IMR-90 (cell line): ENCODE measurements around the gene CTIF. TPM values are rescaled to one million over a fixed set of nuclear protein-coding genes. Genes with fewer than 3 reads are reported as not detected.

Source experiments
- ATAC-seq: fragments of 200-7000 bp; cut with Tn5 transposase; 2 replicates; pipeline ENCODE4 v1.9.1; 2020; ENCODE audit warnings: low read depth, mild to moderate bottlenecking, moderate library complexity
- BruUV-seq: library from RNA; stranded (reverse); fragments of 400-500 nt; replicated peaks from 2 replicates; lab custom pipeline; 2021; lab: Mats Ljungman, UMichigan
- CTCF ChIA-PET: fragments of 300-600 bp; formaldehyde crosslinking; extraction: SDS; loops from one replicate; lab custom pipeline; 2021; ENCODE audit warnings: antibody characterized with exemption; lab: Yijun Ruan, JAX
- POLR2A ChIA-PET: fragments of 300-600 bp; sonication (Branson Sonifier 250); formaldehyde crosslinking; loops from one replicate; lab custom pipeline; 2022; ENCODE audit warnings: antibody characterized with exemption; ENCODE audit not compliant: unreplicated experiment; lab: Charles Lee
- DNase-seq: peaks from one replicate; pipeline ENCODE4 v3.0.0; 2013
- H2AFZ ChIP-seq: replicated peaks from 2 replicates; pipeline ENCODE3; 2013; ENCODE audit warnings: low read length, mild to moderate bottlenecking; ENCODE audit not compliant: poor library complexity
- H2AK5ac ChIP-seq: 2 replicates; pipeline ENCODE4 v1.6.1; 2013; ENCODE audit warnings: low read depth, low read length, inconsistent platforms
- H2AK9ac ChIP-seq: replicated peaks from 2 replicates; pipeline ENCODE3; 2013; ENCODE audit warnings: mild to moderate bottlenecking, low read depth, low read length, moderate library complexity; ENCODE audit not compliant: poor library complexity
- H2BK120ac ChIP-seq: 2 replicates; pipeline ENCODE4 v1.6.1; 2013; ENCODE audit warnings: low read depth, low read length, inconsistent platforms
- H2BK15ac ChIP-seq: 3 replicates; pipeline ENCODE4 v1.6.1; 2013; ENCODE audit warnings: low read depth, low read length, inconsistent platforms
- H2BK20ac ChIP-seq: 2 replicates; pipeline ENCODE4 v1.6.1; 2013; ENCODE audit warnings: low read depth, mild to moderate bottlenecking, inconsistent platforms, low read length, moderate library complexity
- H2BK5ac ChIP-seq: 2 replicates; pipeline ENCODE4 v1.6.1; 2013; ENCODE audit warnings: mild to moderate bottlenecking, low read depth, low read length, inconsistent platforms; ENCODE audit not compliant: poor library complexity, severe bottlenecking
- H3K14ac ChIP-seq: replicated peaks from 2 replicates; pipeline ENCODE4 v1.6.1; 2013; ENCODE audit warnings: low read depth, low read length, inconsistent platforms
- H3K18ac ChIP-seq: 2 replicates; pipeline ENCODE4 v1.6.1; 2013; ENCODE audit warnings: low read depth, low read length, control low read depth
- H3K23ac ChIP-seq: 2 replicates; pipeline ENCODE4 v1.6.1; 2013; ENCODE audit warnings: low read depth, low read length, inconsistent platforms
- H3K27ac ChIP-seq: 2 replicates; pipeline ENCODE4 v1.5.1; 2013; ENCODE audit warnings: mild to moderate bottlenecking, control low read depth, low read length; ENCODE audit not compliant: insufficient read depth
- H3K27me3 ChIP-seq: 2 replicates; pipeline ENCODE4 v1.6.1; 2013; ENCODE audit warnings: low read length; ENCODE audit not compliant: control insufficient read depth, insufficient read depth
- H3K36me3 ChIP-seq: 2 replicates; pipeline ENCODE4 v1.6.1; 2013; ENCODE audit warnings: low read length, mixed read lengths; ENCODE audit not compliant: control insufficient read depth, insufficient read depth
- H3K4ac ChIP-seq: 2 replicates; pipeline ENCODE4 v1.6.1; 2013; ENCODE audit warnings: low read depth, low read length, inconsistent platforms
- H3K4me1 ChIP-seq: 2 replicates; pipeline ENCODE4 v1.6.1; 2013; ENCODE audit warnings: low read length, mixed read lengths; ENCODE audit not compliant: control insufficient read depth, insufficient read depth
- H3K4me2 ChIP-seq: 2 replicates; pipeline ENCODE4 v1.6.1; 2013; ENCODE audit warnings: low read depth, mild to moderate bottlenecking, control low read depth, low read length, moderate library complexity
- H3K4me3 ChIP-seq: 2 replicates; pipeline ENCODE4 v1.5.1; 2013; ENCODE audit warnings: low read depth, mild to moderate bottlenecking, control low read depth, low read length, moderate library complexity; ENCODE audit not compliant: insufficient read depth
- H3K56ac ChIP-seq: 2 replicates; pipeline ENCODE4 v1.6.1; 2013; ENCODE audit warnings: low read length, inconsistent platforms; ENCODE audit not compliant: insufficient read depth; ENCODE audit errors: extremely low read depth
- H3K79me1 ChIP-seq, 2 experiments: 2 replicates each; pipeline ENCODE4 v1.6.1; 2013; ENCODE audit warnings: low read length in 2 of 2, inconsistent platforms in 1 of 2, low read depth in 1 of 2
- H3K9ac ChIP-seq: 2 replicates; pipeline ENCODE4 v1.6.1; 2013; ENCODE audit warnings: low read depth, low read length, control low read depth
- H3K9me1 ChIP-seq: 2 replicates; pipeline ENCODE4 v1.6.1; 2013; ENCODE audit warnings: low read length, inconsistent platforms; ENCODE audit not compliant: insufficient read depth
- H3K9me3 ChIP-seq: 2 replicates; pipeline ENCODE4 v1.6.1; 2013; ENCODE audit warnings: low read length; ENCODE audit not compliant: control insufficient read depth, insufficient read depth
- H4K20me1 ChIP-seq: 2 replicates; pipeline ENCODE4 v1.6.1; 2013; ENCODE audit warnings: low read length, inconsistent platforms; ENCODE audit not compliant: insufficient read depth
- H4K5ac ChIP-seq: 2 replicates; pipeline ENCODE4 v1.6.1; 2013; ENCODE audit warnings: mild to moderate bottlenecking, low read depth, low read length, control low read depth
- H4K8ac ChIP-seq, 2 experiments: 2 replicates each; pipeline ENCODE4 v1.6.1; 2013; ENCODE audit warnings: low read depth in 2 of 2, low read length in 2 of 2, control low read depth in 1 of 2, inconsistent platforms in 1 of 2
- H4K91ac ChIP-seq: 2 replicates; pipeline ENCODE4 v1.6.1; 2013; ENCODE audit warnings: low read depth, low read length, inconsistent platforms; ENCODE audit not compliant: insufficient read depth
- BHLHE40 ChIP-seq: fragments of 150-350 bp; IDR thresholded peaks from 2 replicates; pipeline ENCODE4 v1.6.1; 2016; ENCODE audit warnings: mild to moderate bottlenecking, low read depth, low read length
- CEBPB ChIP-seq: IDR thresholded peaks from 2 replicates; pipeline ENCODE4 v1.6.1; 2012; ENCODE audit warnings: low read depth, low read length, improper control_type of control experiment
- CHD1 ChIP-seq: IDR thresholded peaks from 2 replicates; pipeline ENCODE4 v1.6.1; 2012; ENCODE audit warnings: low read depth, low read length, improper control_type of control experiment
- FOS ChIP-seq: fragments of 150-350 bp; IDR thresholded peaks from 2 replicates; pipeline ENCODE4 v1.6.1; 2016; ENCODE audit warnings: low read depth, low read length
- MAFK ChIP-seq: IDR thresholded peaks from 2 replicates; pipeline ENCODE4 v1.6.1; 2012; ENCODE audit warnings: low read depth, low read length, improper control_type of control experiment
- MAZ ChIP-seq: IDR thresholded peaks from 2 replicates; pipeline ENCODE4 v1.6.1; 2012; ENCODE audit warnings: low read depth, mild to moderate bottlenecking, low read length, improper control_type of control experiment, moderate library complexity, borderline replicate concordance
- MXI1 ChIP-seq: IDR thresholded peaks from 2 replicates; pipeline ENCODE4 v1.6.1; 2012; ENCODE audit warnings: low read depth, mild to moderate bottlenecking, low read length, moderate library complexity, borderline replicate concordance
- NFE2L2 ChIP-seq: fragments of 150-350 bp; IDR thresholded peaks from 2 replicates; pipeline ENCODE4 v1.6.1; 2016; ENCODE audit warnings: low read depth, mild to moderate bottlenecking, low read length
- POLR2A ChIP-seq: IDR thresholded peaks from 2 replicates; pipeline ENCODE4 v1.6.1; 2012; ENCODE audit warnings: mild to moderate bottlenecking, low read depth, low read length
- RAD21 ChIP-seq: IDR thresholded peaks from 2 replicates; pipeline ENCODE4 v1.6.1; 2012; ENCODE audit warnings: low read length, improper control_type of control experiment
- RCOR1 ChIP-seq: IDR thresholded peaks from 2 replicates; pipeline ENCODE4 v1.6.1; 2012; ENCODE audit warnings: mild to moderate bottlenecking, low read length, improper control_type of control experiment; ENCODE audit not compliant: insufficient replicate concordance
- RFX5 ChIP-seq: IDR thresholded peaks from 2 replicates; pipeline ENCODE4 v1.8.0; 2012; ENCODE audit warnings: low read depth, mild to moderate bottlenecking, low read length, moderate library complexity
- SMC3 ChIP-seq: fragments of 150-350 bp; IDR thresholded peaks from 2 replicates; pipeline ENCODE4 v1.6.1; 2016; ENCODE audit warnings: low read depth, mild to moderate bottlenecking, antibody characterized with exemption, low read length, moderate library complexity
- USF2 ChIP-seq: fragments of 150-350 bp; IDR thresholded peaks from 2 replicates; pipeline ENCODE4 v1.6.1; 2017; ENCODE audit warnings: mild to moderate bottlenecking, antibody characterized with exemption, low read length, low read depth
- WGBS, 2 experiments: methylation state at CpG; one replicate each; pipeline versions ENCODE4 v1.1.5 to v1.1.7; 2013; ENCODE audit warnings: missing lambda C conversion rate in 2 of 2; ENCODE audit not compliant: insufficient read length in 1 of 2; ENCODE audit errors: extremely low coverage in 2 of 2; 5-methylcytosine and 5-hydroxymethylcytosine counted together
- dilution Hi-C: fragments of 300-500 bp; cut with HindIII; formaldehyde crosslinking; loops from one replicate; pipeline ENCODE4 v1.14.3; 2018; ENCODE audit warnings: low sequenced_read_pairs; ENCODE audit not compliant: unreplicated experiment
- in situ Hi-C: fragments of 300-500 bp; cut with MboI; formaldehyde crosslinking; loops from 3 replicates; pipeline ENCODE4 v1.14.3; 2019; ENCODE audit warnings: low sequenced_read_pairs, inconsistent platforms, mixed read lengths
- intact Hi-C: fragments of 100-400 bp; cut with micrococcal nuclease; formaldehyde crosslinking; loops from 2 replicates; pipeline ENCODE4 v1.10.0; 2022
- polyA plus RNA-seq, 3 experiments: library from polyadenylated mRNA; depleted of rRNA; stranded (reverse); fragments of >200 nt; gene quantifications; 2 replicates each; pipeline ENCODE4 v1.2.3, GENCODE V29; 2012; ENCODE audit warnings: low replicate concordance in 1 of 3
- total RNA-seq: library from RNA; depleted of rRNA; stranded (reverse); fragments of >200 nt; gene quantifications from 2 replicates; pipeline ENCODE4 v1.2.3, GENCODE V29; 2012
- TF ChIP-seq, protein P1 (sequence below): fragments of 150-350 bp; IDR thresholded peaks from 2 replicates; pipeline ENCODE4 v1.6.1; 2016; ENCODE audit warnings: low read depth, mild to moderate bottlenecking, low read length, moderate library complexity, borderline replicate concordance
- TF ChIP-seq, protein P2 (sequence below): conservative IDR thresholded peaks from 2 replicates; pipeline ENCODE4 v1.5.1; 2012; ENCODE audit warnings: mild to moderate bottlenecking, low read depth, low read length, improper control_type of control experiment

CTIF gene
- total and polyA plus RNA-seq, 2 of the 4 experiments (the other 2 are of a cell fraction): 25.1 to 57.0 TPM

DNA sequence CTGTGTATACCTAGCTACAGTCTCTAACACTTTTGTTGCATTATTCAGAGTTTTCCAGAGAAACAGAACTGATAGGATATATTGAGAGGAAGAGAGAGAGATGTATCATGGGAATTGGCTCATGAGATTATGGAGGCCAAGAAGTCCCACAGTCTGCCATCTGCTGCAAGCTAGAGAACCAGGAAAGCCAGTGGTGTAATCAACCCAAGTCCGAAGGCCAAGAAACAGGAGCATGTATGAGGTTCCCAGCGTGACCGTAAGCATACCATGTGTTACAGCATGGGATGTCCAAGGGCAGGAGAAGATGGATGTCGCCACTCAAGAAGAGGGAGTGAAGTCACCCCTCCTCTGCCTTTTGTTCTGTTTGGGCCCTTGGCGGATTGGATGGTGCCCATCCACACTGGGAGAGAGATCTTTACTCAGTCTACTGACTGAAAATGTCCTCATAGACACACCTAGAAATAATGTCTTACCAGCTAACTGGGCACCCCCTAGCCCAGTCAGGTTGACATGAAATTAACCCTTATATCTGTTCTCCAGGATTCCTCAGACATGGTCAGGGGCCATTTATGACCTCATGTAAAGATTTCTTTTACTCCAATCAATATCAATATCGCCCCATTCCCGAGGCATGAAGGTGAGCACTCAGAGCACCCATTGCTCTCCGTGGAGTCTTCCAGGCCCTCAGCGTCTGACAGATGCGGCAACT lies 179.6 kb downstream of the CTIF start:
- no peak overlapping the region for H2BK5ac ChIP-seq
- no peak overlapping the region for H3K4ac ChIP-seq
- no TSS peak for BruUV-seq
- H3K4me1 ChIP-seq: peaks cover 25% of the 10 kb centered on the region
- no peak overlapping the region for H3K18ac ChIP-seq
- peaks cover 49 to 83% of the 10 kb centered on the region in 2 experiments for H3K79me1 ChIP-seq
- intact Hi-C loops: no loop called here
- 100% methylated on average over 1 of the region's 10 CpGs; no CpG with 5 or more reads in 1 of the 2 experiments for WGBS, 2 experiments
- no peak overlapping the region for H2BK15ac ChIP-seq
- H3K36me3 ChIP-seq: peaks cover 17% of the 10 kb centered on the region
- H3K23ac ChIP-seq: no peak overlapping the region
- no peak overlapping the region for H4K91ac ChIP-seq
- no peak overlapping the region for H3K56ac ChIP-seq
- TF ChIP-seq USF2 (no peak), MXI1 (no peak), MAZ (no peak), POLR2A (no peak), FOS (no peak), MAFK (no peak), RFX5 (no peak), CEBPB (no peak), RCOR1 (no peak), CHD1 (no peak), NFE2L2 (no peak), SMC3 (no peak), BHLHE40 (no peak), RAD21 (no peak)
- TF ChIP-seq, protein P1, sequence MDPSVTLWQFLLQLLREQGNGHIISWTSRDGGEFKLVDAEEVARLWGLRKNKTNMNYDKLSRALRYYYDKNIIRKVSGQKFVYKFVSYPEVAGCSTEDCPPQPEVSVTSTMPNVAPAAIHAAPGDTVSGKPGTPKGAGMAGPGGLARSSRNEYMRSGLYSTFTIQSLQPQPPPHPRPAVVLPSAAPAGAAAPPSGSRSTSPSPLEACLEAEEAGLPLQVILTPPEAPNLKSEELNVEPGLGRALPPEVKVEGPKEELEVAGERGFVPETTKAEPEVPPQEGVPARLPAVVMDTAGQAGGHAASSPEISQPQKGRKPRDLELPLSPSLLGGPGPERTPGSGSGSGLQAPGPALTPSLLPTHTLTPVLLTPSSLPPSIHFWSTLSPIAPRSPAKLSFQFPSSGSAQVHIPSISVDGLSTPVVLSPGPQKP: no peak
- TF ChIP-seq, protein P2, sequence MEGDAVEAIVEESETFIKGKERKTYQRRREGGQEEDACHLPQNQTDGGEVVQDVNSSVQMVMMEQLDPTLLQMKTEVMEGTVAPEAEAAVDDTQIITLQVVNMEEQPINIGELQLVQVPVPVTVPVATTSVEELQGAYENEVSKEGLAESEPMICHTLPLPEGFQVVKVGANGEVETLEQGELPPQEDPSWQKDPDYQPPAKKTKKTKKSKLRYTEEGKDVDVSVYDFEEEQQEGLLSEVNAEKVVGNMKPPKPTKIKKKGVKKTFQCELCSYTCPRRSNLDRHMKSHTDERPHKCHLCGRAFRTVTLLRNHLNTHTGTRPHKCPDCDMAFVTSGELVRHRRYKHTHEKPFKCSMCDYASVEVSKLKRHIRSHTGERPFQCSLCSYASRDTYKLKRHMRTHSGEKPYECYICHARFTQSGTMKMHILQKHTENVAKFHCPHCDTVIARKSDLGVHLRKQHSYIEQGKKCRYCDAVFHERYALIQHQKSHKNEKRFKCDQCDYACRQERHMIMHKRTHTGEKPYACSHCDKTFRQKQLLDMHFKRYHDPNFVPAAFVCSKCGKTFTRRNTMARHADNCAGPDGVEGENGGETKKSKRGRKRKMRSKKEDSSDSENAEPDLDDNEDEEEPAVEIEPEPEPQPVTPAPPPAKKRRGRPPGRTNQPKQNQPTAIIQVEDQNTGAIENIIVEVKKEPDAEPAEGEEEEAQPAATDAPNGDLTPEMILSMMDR: no peak
- dilution Hi-C loops: no loop called here
- no peaks in the 10 kb centered on the region for H3K9me3 ChIP-seq
- H3K4me3 ChIP-seq: no peak overlapping the region
- H2AFZ ChIP-seq: no peak overlapping the region
- H3K4me2 ChIP-seq: no peak overlapping the region
- H2AK5ac ChIP-seq: no peak overlapping the region; the same call in 1 of the 2 replicates
- no peak overlapping the region for H4K5ac ChIP-seq
- in situ Hi-C loops: no loop called here
- H2AK9ac ChIP-seq: no peak overlapping the region
- peaks cover 49% of the 10 kb centered on the region for H4K20me1 ChIP-seq
- no peak overlapping the region for H3K27ac ChIP-seq
- H3K27me3 ChIP-seq: no peaks in the 10 kb centered on the region
- H3K9ac ChIP-seq: no peak overlapping the region
- ATAC-seq: no peak
- ChIA-PET POLR2A (no interaction called here), CTCF (no interaction called here)
- no peak overlapping the region for H2BK120ac ChIP-seq
- no peak overlapping the region for H3K14ac ChIP-seq
- DNase-seq: no peak
- peaks cover 38% of the 10 kb centered on the region for H3K9me1 ChIP-seq
- no peak overlapping the region for H4K8ac ChIP-seq
- no peak overlapping the region for H2BK20ac ChIP-seq
